Nephron progenitor cell (in vitro differentiated cells): Measurements from ENCODE around the gene NLK.
"Not testable (repeated sequence)": the region's sequence is repeated elsewhere in the genome, so short reads cannot be mapped to it uniquely, and the experiment has no call there.

Experiments used
- DNase-seq: peaks from one replicate; pipeline ENCODE4 v3.0.0; 2021
- H3K27ac Mint-ChIP-seq: 2 replicates; pipeline ENCODE4 v1.8.0; 2021; ENCODE audit warnings: mild to moderate bottlenecking, moderate library complexity, mixed read lengths
- H3K27me3 Mint-ChIP-seq: 2 replicates; pipeline ENCODE4 v1.8.0; 2021; ENCODE audit warnings: mild to moderate bottlenecking, low read depth, mixed read lengths; ENCODE audit not compliant: poor library complexity
- H3K36me3 Mint-ChIP-seq: 2 replicates; pipeline ENCODE4 v1.8.0; 2021; ENCODE audit warnings: low read depth, mixed read lengths
- H3K4me1 Mint-ChIP-seq: 2 replicates; pipeline ENCODE4 v1.8.0; 2021; ENCODE audit warnings: mixed read lengths
- H3K4me3 Mint-ChIP-seq: 2 replicates; pipeline ENCODE4 v1.8.0; 2021; ENCODE audit warnings: mild to moderate bottlenecking, moderate library complexity, mixed read lengths
- H3K9me3 Mint-ChIP-seq: 2 replicates; pipeline ENCODE4 v1.8.0; 2021; ENCODE audit warnings: mild to moderate bottlenecking, moderate library complexity, mixed read lengths
- CTCF ChIP-seq: fragments of 200-600 bp; sonication (generic); IDR thresholded peaks from 2 replicates; pipeline ENCODE4 v1.5.0; 2021; ENCODE audit warnings: antibody characterized with exemption

NLK gene

GRCh38 chr17:28230011-28230410 is 187.5 kb downstream of the NLK start:
- Mint-ChIP-seq H3K9me3 (peaks cover 6% of the 10 kb centered on the region), H3K36me3 (peaks cover 5% of the 10 kb centered on the region), H3K4me3 (no peak overlapping the region), H3K4me1 (peaks cover 12% of the 10 kb centered on the region), H3K27me3 (peaks cover 67% of the 10 kb centered on the region), H3K27ac (no peak overlapping the region)
- no peak for DNase-seq
- no peak for TF ChIP-seq CTCF

- H3K4me3 Mint-ChIP-seq, DNase-seq: not testable (repeated sequence)
Observed at GRCh38 chr17:28230607-28231006, 188.1 kb downstream of the NLK start.

GRCh38 chr17:28231624-28232023 is 189.1 kb downstream of the NLK start:
- not testable (repeated sequence) for DNase-seq, H3K4me3 Mint-ChIP-seq, H3K36me3 Mint-ChIP-seq, H3K27ac Mint-ChIP-seq, H3K9me3 Mint-ChIP-seq
- H3K27me3 Mint-ChIP-seq, result peaks cover 62% of the 10 kb centered on the region
- peaks cover 17% of the 10 kb centered on the region for H3K4me1 Mint-ChIP-seq

More at GRCh38 chr17:28230607-28231006, 188.1 kb downstream of the NLK start:
- not testable (repeated sequence) for H3K36me3 Mint-ChIP-seq, H3K27ac Mint-ChIP-seq, H3K9me3 Mint-ChIP-seq
- peaks cover 17% of the 10 kb centered on the region for H3K4me1 Mint-ChIP-seq
- H3K27me3 Mint-ChIP-seq, result peaks cover 64% of the 10 kb centered on the region

GRCh38 chr17:28232966-28233870 is 190.7 kb downstream of the NLK start:
- H3K9me3 Mint-ChIP-seq, DNase-seq: not testable (repeated sequence)
- H3K4me1 Mint-ChIP-seq, result peaks cover 11% of the 10 kb centered on the region

GRCh38 chr17:28233872-28234856 is 191.7 kb downstream of the NLK start:
- peaks cover 45% of the 10 kb centered on the region for H3K27me3 Mint-ChIP-seq
- H3K4me3 Mint-ChIP-seq, H3K4me1 Mint-ChIP-seq, DNase-seq, H3K9me3 Mint-ChIP-seq, H3K27ac Mint-ChIP-seq, H3K36me3 Mint-ChIP-seq: not testable (repeated sequence)

More at GRCh38 chr17:28232966-28233870, 190.7 kb downstream of the NLK start:
- H3K36me3 Mint-ChIP-seq, H3K27ac Mint-ChIP-seq, H3K4me3 Mint-ChIP-seq: not testable (repeated sequence)
- TF ChIP-seq CTCF, result peak; percentile 51
- peaks cover 53% of the 10 kb centered on the region for H3K27me3 Mint-ChIP-seq

- H3K27me3 Mint-ChIP-seq, result peaks cover 37% of the 10 kb centered on the region
- DNase-seq, H3K4me3 Mint-ChIP-seq, H3K36me3 Mint-ChIP-seq, H3K4me1 Mint-ChIP-seq, H3K9me3 Mint-ChIP-seq: not testable (repeated sequence)
- peak overlapping the region; percentile 68 for H3K27ac Mint-ChIP-seq
Observed at GRCh38 chr17:28235066-28235700, 192.7 kb downstream of the NLK start.

GRCh38 chr17:28236033-28236653 is 193.7 kb downstream of the NLK start:
- not testable (repeated sequence) for H3K4me3 Mint-ChIP-seq, H3K27ac Mint-ChIP-seq, H3K9me3 Mint-ChIP-seq, H3K36me3 Mint-ChIP-seq, DNase-seq, H3K4me1 Mint-ChIP-seq
- H3K27me3 Mint-ChIP-seq, result peaks cover 29% of the 10 kb centered on the region

GRCh38 chr17:28238547-28239270 is 196.2 kb downstream of the NLK start:
- not testable (repeated sequence) for DNase-seq, H3K27ac Mint-ChIP-seq, H3K4me3 Mint-ChIP-seq, H3K9me3 Mint-ChIP-seq, H3K4me1 Mint-ChIP-seq, H3K36me3 Mint-ChIP-seq
- H3K27me3 Mint-ChIP-seq, result peaks cover 30% of the 10 kb centered on the region
